Caco-2 (cell line): Measurements from ENCODE around the gene EML4. TPM values are rescaled to one million over a fixed set of nuclear protein-coding genes. Genes with fewer than 3 reads are reported as not detected.

Source experiments
- BruUV-seq: library from RNA; stranded (reverse); fragments of 400-500 nt; replicated peaks from 2 replicates; lab custom pipeline; 2021; lab: Mats Ljungman, UMichigan
- CTCF ChIA-PET: fragments of 300-600 bp; sonication (Branson Sonifier 250); formaldehyde crosslinking; loops from one replicate; lab custom pipeline; 2022; ENCODE audit warnings: antibody characterized with exemption; lab: Charles Lee
- POLR2A ChIA-PET: fragments of 300-600 bp; sonication (Branson Sonifier 250); formaldehyde crosslinking; loops from one replicate; lab custom pipeline; 2022; ENCODE audit warnings: antibody characterized with exemption; lab: Charles Lee
- DNase-seq, 2 experiments: peaks; one replicate each; pipeline versions ENCODE4 v3.0.0 to v3.0.0-alpha.2; 2020 to 2022
- H3K27me3 ChIP-seq: replicated peaks from 2 replicates; pipeline ENCODE4 v1.6.0; 2011; ENCODE audit warnings: low read length; ENCODE audit not compliant: control insufficient read depth, insufficient read depth
- H3K36me3 ChIP-seq: 2 replicates; pipeline ENCODE4 v1.5.1; 2011; ENCODE audit warnings: low read length; ENCODE audit not compliant: control insufficient read depth, insufficient read depth
- H3K4me1 ChIP-seq: fragments of 250-450 bp; sonication (Bioruptor Pico); 2 replicates; pipeline ENCODE4 v1.5.1; 2020; ENCODE audit warnings: mild to moderate bottlenecking
- H3K4me3 ChIP-seq: 2 replicates; pipeline ENCODE4 v1.5.1; 2011; ENCODE audit warnings: low read depth, mild to moderate bottlenecking, control low read depth, low read length
- H3K9me3 ChIP-seq: fragments of 250-450 bp; sonication (Bioruptor Pico); 2 replicates; pipeline ENCODE4 v1.5.1; 2020; ENCODE audit warnings: mild to moderate bottlenecking, moderate library complexity
- H3K27ac Mint-ChIP-seq: one replicate; pipeline ENCODE4 v1.8.0; 2022; ENCODE audit warnings: mixed read lengths; ENCODE audit not compliant: unreplicated experiment
- H3K27me3 Mint-ChIP-seq: one replicate; pipeline ENCODE4 v1.8.0; 2022; ENCODE audit warnings: mixed read lengths; ENCODE audit not compliant: insufficient read depth, unreplicated experiment
- H3K36me3 Mint-ChIP-seq: one replicate; pipeline ENCODE4 v1.8.0; 2022; ENCODE audit warnings: mild to moderate bottlenecking, mixed read lengths; ENCODE audit not compliant: insufficient read depth, unreplicated experiment
- H3K4me1 Mint-ChIP-seq: one replicate; pipeline ENCODE4 v1.8.0; 2022; ENCODE audit warnings: low read depth, mixed read lengths; ENCODE audit not compliant: unreplicated experiment
- H3K4me3 Mint-ChIP-seq: one replicate; pipeline ENCODE4 v1.8.0; 2022; ENCODE audit warnings: mild to moderate bottlenecking, moderate library complexity, mixed read lengths; ENCODE audit not compliant: unreplicated experiment
- H3K9me3 Mint-ChIP-seq: one replicate; pipeline ENCODE4 v1.8.0; 2022; ENCODE audit warnings: mixed read lengths; ENCODE audit not compliant: unreplicated experiment
- CTCF ChIP-seq, 2 experiments: fragments of 200-600 bp in 1 of 2; IDR thresholded peaks; 1 replicate in 1 of 2; 2 replicates in 1 of 2; pipeline versions ENCODE4 v1.5.1 to v1.8.0; 2011 to 2022; ENCODE audit warnings: antibody characterized with exemption in 1 of 2, control low read depth in 1 of 2, inconsistent platforms in 1 of 2, low read depth in 1 of 2, low read length in 1 of 2, mild to moderate bottlenecking in 1 of 2, moderate library complexity in 1 of 2; ENCODE audit not compliant: insufficient read depth in 1 of 2, severe bottlenecking in 1 of 2, unreplicated experiment in 1 of 2
- intact Hi-C: fragments of 100-400 bp; cut with micrococcal nuclease; formaldehyde crosslinking; loops from one replicate; pipeline ENCODE4 v1.10.0; 2022; ENCODE audit not compliant: unreplicated experiment
- total RNA-seq: library from RNA; stranded (reverse); gene quantifications from 2 replicates; pipeline ENCODE4 v1.2.3, GENCODE V29; 2022

EML4 gene
- total RNA-seq, 1 experiment from 2014 or later, result 125 TPM

GRCh38 chr2:42190191-42190590 lies 21.0 kb downstream of the EML4 start:
- H3K4me1 ChIP-seq, result peaks cover 84% of the 10 kb centered on the region
- H3K4me3 ChIP-seq, result no peak overlapping the region
- peaks cover 9% of the 10 kb centered on the region for H3K36me3 Mint-ChIP-seq

GRCh38 chr2:42191285-42192009 lies 22.3 kb downstream of the EML4 start:
- Histone ChIP-seq H3K4me1 (peaks cover 84% of the 10 kb centered on the region), H3K4me3 (no peak overlapping the region), H3K27me3 (no peaks in the 10 kb centered on the region), H3K9me3 (no peaks in the 10 kb centered on the region), H3K36me3 (no peaks in the 10 kb centered on the region)
- no TSS peak for BruUV-seq
- peaks cover 52% of the 10 kb centered on the region for H3K4me1 Mint-ChIP-seq
- H3K27me3 Mint-ChIP-seq, result no peaks in the 10 kb centered on the region
- intact Hi-C loops, result loop anchor here (1.0 to 5.0 kb wide), 5 partner anchors 22 to 344 kb away; partner anchors contain the start of gene EML4
- peak; percentile 47 to 82 for DNase-seq
- TF ChIP-seq CTCF (IDR thresholded peaks at IDR 0.05; ENCODE audit: insufficient read depth in 1 of 2, low read depth in 1 of 2, low read length in 1 of 2, severe bottlenecking in 1 of 2, unreplicated experiment in 1 of 2), result no peak
- H3K9me3 Mint-ChIP-seq, result no peaks in the 10 kb centered on the region
- POLR2A ChIA-PET, result interaction anchor here (0.6 to 2.0 kb wide), 5 partner anchors 9 to 59 kb away, joined by 3 to 6 read pairs (median 3); no protein-coding TSS in a partner anchor
- H3K27ac Mint-ChIP-seq, result peak overlapping the region; percentile 77
- H3K4me3 Mint-ChIP-seq, result peak overlapping the region; percentile 65
- CTCF ChIA-PET, result interaction anchor here (0.7 to 1.4 kb wide), 2 partner anchors 42 to 50 kb away, joined by 3 to 4 read pairs; no protein-coding TSS in a partner anchor
- peaks cover 10% of the 10 kb centered on the region for H3K36me3 Mint-ChIP-seq

More at GRCh38 chr2:42190191-42190590, 21.0 kb downstream of the EML4 start:
- no peaks in the 10 kb centered on the region for H3K9me3 ChIP-seq
- ChIA-PET POLR2A (interaction anchor here (0.7 to 2.0 kb wide), 3 partner anchors 21 to 125 kb away, joined by 3 to 6 read pairs (median 6); partner anchors contain the start of gene EML4), CTCF (interaction anchor here (1.4 kb wide), 1 partner anchor 49 kb away, joined by 4 read pairs; no protein-coding TSS in a partner anchor)
- H3K4me3 Mint-ChIP-seq, result peak overlapping the region; percentile 6
- H3K9me3 Mint-ChIP-seq, result no peaks in the 10 kb centered on the region
- H3K36me3 ChIP-seq, result no peaks in the 10 kb centered on the region
- TF ChIP-seq CTCF (IDR thresholded peaks at IDR 0.05; ENCODE audit: insufficient read depth in 1 of 2, low read depth in 1 of 2, low read length in 1 of 2, severe bottlenecking in 1 of 2, unreplicated experiment in 1 of 2), result no peak
- H3K27ac Mint-ChIP-seq, result peak overlapping the region; percentile 54
- DNase-seq, result no peak
- intact Hi-C loops, result loop anchor here (2.0 to 5.0 kb wide), 2 partner anchors 57 to 343 kb away; no protein-coding TSS in a partner anchor
- no TSS peak for BruUV-seq
- H3K27me3 ChIP-seq, result no peaks in the 10 kb centered on the region
- no peaks in the 10 kb centered on the region for H3K27me3 Mint-ChIP-seq
- peaks cover 55% of the 10 kb centered on the region for H3K4me1 Mint-ChIP-seq

GRCh38 chr2:42192010-42192373 lies 22.8 kb downstream of the EML4 start:
- peaks cover 15% of the 10 kb centered on the region for H3K36me3 Mint-ChIP-seq
- DNase-seq, result no peak
- BruUV-seq, result no TSS peak
- CTCF ChIA-PET, result no interaction called here
- Histone ChIP-seq H3K4me3 (no peak overlapping the region), H3K9me3 (no peaks in the 10 kb centered on the region), H3K4me1 (peaks cover 86% of the 10 kb centered on the region), H3K36me3 (peaks cover 1% of the 10 kb centered on the region; the same call in 1 of the 2 replicates), H3K27me3 (no peaks in the 10 kb centered on the region)
- no peaks in the 10 kb centered on the region for H3K27me3 Mint-ChIP-seq
- peaks cover 57% of the 10 kb centered on the region for H3K4me1 Mint-ChIP-seq
- intact Hi-C loops, result loop anchor here (5.0 kb wide), 1 partner anchor 345 kb away; no protein-coding TSS in a partner anchor
- no peak for TF ChIP-seq CTCF (IDR thresholded peaks at IDR 0.05; ENCODE audit: insufficient read depth in 1 of 2, low read depth in 1 of 2, low read length in 1 of 2, severe bottlenecking in 1 of 2, unreplicated experiment in 1 of 2)
- POLR2A ChIA-PET, result interaction anchor here (1.1 kb wide), 1 partner anchor 59 kb away, joined by 4 read pairs; no protein-coding TSS in a partner anchor
- no peak overlapping the region for H3K4me3 Mint-ChIP-seq
- peak overlapping the region; percentile 77 for H3K27ac Mint-ChIP-seq
- no peaks in the 10 kb centered on the region for H3K9me3 Mint-ChIP-seq
